Measurements from ENCODE around the gene ERBB4.
"Not testable (repeated sequence)": the region's sequence is repeated elsewhere in the genome, so short reads cannot be mapped to it uniquely, and the experiment has no call there.

Gene ERBB4

GRCh38 chr2:211671977-211672376 is 866.6 kb downstream of the ERBB4 start:
- no peak for DNase-seq

GRCh38 chr2:211665299-211665698 is 873.3 kb downstream of the ERBB4 start:
- no peak for DNase-seq

- no peak for DNase-seq
Observed at GRCh38 chr2:211664321-211664720, 874.3 kb downstream of the ERBB4 start.

- DNase-seq, result no peak
Observed at GRCh38 chr2:211654211-211654780, 884.3 kb downstream of the ERBB4 start.

- no peak for DNase-seq
Observed at GRCh38 chr2:211652327-211652726, 886.3 kb downstream of the ERBB4 start.

- no peak for DNase-seq
Observed at GRCh38 chr2:211649331-211649730, 889.3 kb downstream of the ERBB4 start.

- no peak for DNase-seq
Observed at GRCh38 chr2:211631503-211631902, 907.1 kb downstream of the ERBB4 start.

GRCh38 chr2:211623096-211623495 is 915.5 kb downstream of the ERBB4 start:
- no peak for DNase-seq

- no peak for DNase-seq
Observed at GRCh38 chr2:211620986-211621385, 917.6 kb downstream of the ERBB4 start.

- no peak for DNase-seq
Observed at GRCh38 chr2:211617803-211618202, 920.8 kb downstream of the ERBB4 start.

GRCh38 chr2:211611621-211612020 is 927.0 kb downstream of the ERBB4 start:
- DNase-seq, result no peak

- peak in 2 of 5 experiments; percentile 13 to 72 for DNase-seq
Observed at GRCh38 chr2:211611061-211611518, 927.5 kb downstream of the ERBB4 start.

GRCh38 chr2:211609127-211609526 is 929.5 kb downstream of the ERBB4 start:
- no peak for DNase-seq

- no peak for DNase-seq
Observed at GRCh38 chr2:211599146-211599545, 939.5 kb downstream of the ERBB4 start.

- no peak for DNase-seq
Observed at GRCh38 chr2:211598238-211598637, 940.4 kb downstream of the ERBB4 start.

- not testable (repeated sequence) for DNase-seq
Observed at GRCh38 chr2:211592006-211592405, 946.6 kb downstream of the ERBB4 start.

- no peak for DNase-seq
Observed at GRCh38 chr2:211591426-211591825, 947.2 kb downstream of the ERBB4 start.

- no peak for DNase-seq
Observed at GRCh38 chr2:211568439-211568838, 970.2 kb downstream of the ERBB4 start.

GRCh38 chr2:211564441-211564840 is 974.2 kb downstream of the ERBB4 start:
- no peak for DNase-seq

GRCh38 chr2:211545582-211545981 is 993.0 kb downstream of the ERBB4 start:
- DNase-seq, result no peak

- DNase-seq, result no peak
Observed at GRCh38 chr2:211534632-211535031, 1004.0 kb downstream of the ERBB4 start.

GRCh38 chr2:211524248-211524647 is 1014.4 kb downstream of the ERBB4 start:
- not testable (repeated sequence) for DNase-seq

GRCh38 chr2:211516537-211516936 is 1022.1 kb downstream of the ERBB4 start:
- DNase-seq, result no peak

- DNase-seq, result no peak
Observed at GRCh38 chr2:211514049-211514448, 1024.6 kb downstream of the ERBB4 start.

- DNase-seq, result no peak
Observed at GRCh38 chr2:211513446-211513845, 1025.2 kb downstream of the ERBB4 start.

Measured in T-helper 2 cell (primary cell).